GM12878 (cell line): ENCODE results near the gene ASB3. TPM values are rescaled to one million over a fixed set of nuclear protein-coding genes. Genes with fewer than 3 reads are reported as not detected.

ENCODE experiments used
- ATAC-seq: fragments of 200-7000 bp; cut with Tn5 transposase; 3 replicates; pipeline ENCODE4 v1.9.1; 2020; ENCODE audit warnings: mild to moderate bottlenecking, moderate library complexity
- BruUV-seq: library from RNA; stranded (reverse); fragments of 400-500 nt; replicated peaks from 2 replicates; lab custom pipeline; 2021; lab: Mats Ljungman, UMichigan
- CTCF ChIA-PET: fragments of 300-600 bp; sonication (Branson Sonifier 250); formaldehyde crosslinking; extraction: SDS; loops from one replicate; lab custom pipeline; 2021; ENCODE audit warnings: inconsistent platforms; lab: Yijun Ruan, JAX
- POLR2A ChIA-PET: fragments of 350-600 bp; formaldehyde crosslinking; extraction: SDS; loops from one replicate; lab custom pipeline; 2021; ENCODE audit warnings: inconsistent platforms; lab: Charles Lee
- RAD21 ChIA-PET: fragments of 300-600 bp; sonication (Branson Sonifier 250); formaldehyde crosslinking; loops from one replicate; lab custom pipeline; 2023; ENCODE audit warnings: antibody characterized with exemption; ENCODE audit not compliant: unreplicated experiment; lab: Charles Lee
- SMC1A ChIA-PET: fragments of 300-600 bp; sonication (Branson Sonifier 250); formaldehyde crosslinking; loops from one replicate; lab custom pipeline; 2023; ENCODE audit not compliant: unreplicated experiment, uncharacterized antibody; lab: Charles Lee
- DNase-seq: peaks from one replicate; pipeline ENCODE4 v3.0.0-alpha.2; 2011; ENCODE audit warnings: low read depth, low spot score
- FAIRE-seq: peaks from 3 replicates; lab custom pipeline; 2011; peaks lifted over from hg19 to GRCh38; lab: Jason Lieb, UNC
- H2AFZ ChIP-seq: 2 replicates; pipeline ENCODE4 v1.6.0; 2011; ENCODE audit warnings: low read depth, low read length, control low read depth; ENCODE audit not compliant: control insufficient read depth
- H3K27ac ChIP-seq: 2 replicates; pipeline ENCODE4 v1.5.1; 2011; ENCODE audit warnings: control low read depth; ENCODE audit not compliant: control insufficient read depth, insufficient read depth
- H3K27me3 ChIP-seq, 2 experiments: replicated peaks in 1 of 2; 2 replicates each; pipeline versions ENCODE4 v1.6.0 to v1.6.1; 2011; ENCODE audit warnings: low read length in 1 of 2; ENCODE audit not compliant: control insufficient read depth in 2 of 2, insufficient read depth in 2 of 2
- H3K36me3 ChIP-seq, 2 experiments: 2 replicates each; pipeline ENCODE4 v1.5.1; 2011; ENCODE audit warnings: low read length in 1 of 2; ENCODE audit not compliant: control insufficient read depth in 2 of 2, insufficient read depth in 2 of 2
- H3K4me1 ChIP-seq: 2 replicates; pipeline ENCODE4 v1.6.1; 2011; ENCODE audit warnings: mild to moderate bottlenecking, low read length, moderate library complexity, mixed read lengths; ENCODE audit not compliant: control insufficient read depth, insufficient read depth
- H3K4me2 ChIP-seq: 2 replicates; pipeline ENCODE4 v1.6.0; 2011; ENCODE audit warnings: control low read depth; ENCODE audit not compliant: control insufficient read depth, insufficient read depth
- H3K4me3 ChIP-seq: fragments of 200-600 bp; sonication (generic); 2 replicates; pipeline ENCODE4 v1.5.1; 2016
- H3K79me2 ChIP-seq: 2 replicates; pipeline ENCODE4 v1.6.0; 2011; ENCODE audit warnings: low read length; ENCODE audit not compliant: control insufficient read depth, insufficient read depth
- H3K9ac ChIP-seq: 2 replicates; pipeline ENCODE4 v1.8.0; 2011; ENCODE audit warnings: low read length, control low read depth, mixed read lengths; ENCODE audit not compliant: control insufficient read depth, insufficient read depth
- H3K9me3 ChIP-seq: replicated peaks from 3 replicates; pipeline ENCODE4 v1.5.1; 2011; ENCODE audit warnings: mild to moderate bottlenecking, low read length; ENCODE audit not compliant: control insufficient read depth, insufficient read depth
- H4K20me1 ChIP-seq: 2 replicates; pipeline ENCODE4 v1.6.0; 2011; ENCODE audit not compliant: control insufficient read depth, insufficient read depth
- ELK1 ChIP-seq: IDR thresholded peaks from 2 replicates; pipeline ENCODE4 v1.6.1; 2012; ENCODE audit warnings: low read depth, low read length, improper control_type of control experiment
- ETV6 ChIP-seq, 2 experiments: fragments of 450-650 bp in 1 of 2; IDR thresholded peaks in 1 of 2; conservative IDR thresholded peaks in 1 of 2; 2 replicates each; pipeline ENCODE4 v1.6.1; 2014; ENCODE audit warnings: antibody characterized with exemption in 1 of 2, borderline replicate concordance in 1 of 2, low read depth in 1 of 2, mild to moderate bottlenecking in 1 of 2, moderate library complexity in 1 of 2
- FOXK2 ChIP-seq: fragments of 450-650 bp; IDR thresholded peaks from 2 replicates; pipeline ENCODE4 v1.6.1; 2017; ENCODE audit warnings: mild to moderate bottlenecking, moderate library complexity
- GATAD2B ChIP-seq: fragments of 450-650 bp; conservative IDR thresholded peaks from 2 replicates; pipeline ENCODE4 v1.6.1; 2017; ENCODE audit warnings: low read depth, mild to moderate bottlenecking, moderate library complexity
- HCFC1 ChIP-seq: fragments of 150-350 bp; IDR thresholded peaks from 2 replicates; pipeline ENCODE4 v1.6.1; 2014; ENCODE audit warnings: low read length
- HDAC6 ChIP-seq: fragments of 200-600 bp; sonication (generic); IDR thresholded peaks from one replicate; pipeline ENCODE4 v1.8.0; 2017; ENCODE audit warnings: antibody characterized with exemption; ENCODE audit not compliant: unreplicated experiment
- KLF5 ChIP-seq: fragments of 450-650 bp; IDR thresholded peaks from 2 replicates; pipeline ENCODE4 v1.6.1; 2014; ENCODE audit warnings: mild to moderate bottlenecking; ENCODE audit not compliant: partially characterized antibody
- PBX3 ChIP-seq: IDR thresholded peaks from 2 replicates; pipeline ENCODE4 v1.6.1; 2011; ENCODE audit warnings: mild to moderate bottlenecking, low read depth, low read length, moderate library complexity; ENCODE audit not compliant: insufficient replicate concordance
- SP1 ChIP-seq: IDR thresholded peaks from one replicate; pipeline ENCODE4 v1.6.1; 2011; ENCODE audit warnings: low read depth, low read length
- TBL1XR1 ChIP-seq: IDR thresholded peaks from 2 replicates; pipeline ENCODE4 v1.6.1; 2012; ENCODE audit warnings: low read depth, low read length, improper control_type of control experiment
- ZBED1 ChIP-seq: IDR thresholded peaks from 2 replicates; pipeline ENCODE4 v1.6.1; 2016; ENCODE audit warnings: borderline replicate concordance
- WGBS: methylation state at CpG from one replicate; pipeline ENCODE4 v1.1.6; 2016; ENCODE audit warnings: low lambda C conversion rate; ENCODE audit not compliant: insufficient replicate concordance, insufficient coverage; ENCODE audit errors: missing lambda C conversion rate; 5-methylcytosine and 5-hydroxymethylcytosine counted together
- in situ Hi-C: fragments of 300-500 bp; cut with MboI; formaldehyde crosslinking; loops from 9 replicates; pipeline ENCODE4 v1.14.3; 2018; ENCODE audit warnings: mixed read lengths
- intact Hi-C: fragments of 100-400 bp; cut with micrococcal nuclease; formaldehyde crosslinking; loops from one replicate; pipeline ENCODE4 v1.14.2; 2022; ENCODE audit not compliant: unreplicated experiment
- polyA plus RNA-seq, 11 experiments: library from polyadenylated mRNA; depleted of rRNA in 4 of 11; unstranded in 6 of 11; stranded (reverse) in 5 of 11; fragments of >200 nt; fragmentation: Nextera tagmentation in 4 of 11; fragmentation: Illumina TruSeq in 1 of 11; extraction: Ambion mirVana in 4 of 11; extraction: Trizol in 1 of 11; gene quantifications; 1 replicate in 1 of 11; 2 replicates in 10 of 11; pipeline versions ENCODE4 v1.2.1 to v1.2.3, GENCODE V29; 2011 to 2016; ENCODE audit warnings: inconsistent platforms in 2 of 11, missing spikeins in 2 of 11, low read depth in 1 of 11
- total RNA-seq, 4 experiments: library from RNA; depleted of rRNA in 3 of 4; stranded (reverse); fragments of >200 nt in 3 of 4; fragmentation: Illumina TruSeq in 1 of 4; extraction: Trizol in 1 of 4; gene quantifications; 2 replicates each; pipeline versions ENCODE4 v1.2.1 to v1.2.3, GENCODE V29; 2013 to 2021
- TF ChIP-seq, protein P1 (sequence below): fragments of 450-650 bp; IDR thresholded peaks from 2 replicates; pipeline ENCODE4 v1.6.1; 2016; ENCODE audit warnings: mild to moderate bottlenecking, moderate library complexity, borderline replicate concordance
- TF ChIP-seq, protein P2 (sequence below): fragments of 450-650 bp; IDR thresholded peaks from 2 replicates; pipeline ENCODE4 v1.6.1; 2017; ENCODE audit warnings: low read depth, mild to moderate bottlenecking, moderate library complexity
- TF ChIP-seq, protein P3 (sequence below): fragments of 450-650 bp; IDR thresholded peaks from 2 replicates; pipeline ENCODE4 v1.6.1; 2017; ENCODE audit warnings: mild to moderate bottlenecking, low read depth, inconsistent platforms; ENCODE audit not compliant: poor library complexity, severe bottlenecking

ASB3 gene
- total and polyA plus RNA-seq, 10 of the 15 experiments (the other 5 are each of a cell fraction or from before 2014, with no cell fraction given): 16.4 to 30.9 (median 22.6) TPM

GRCh38 chr2:53765767-53766166, 21.0 kb downstream of the ASB3 start:
- Histone ChIP-seq H3K79me2 (peaks cover 38% of the 10 kb centered on the region), H2AFZ (no peak overlapping the region), H3K9ac (no peak overlapping the region), H3K27ac (no peak overlapping the region), H3K4me1 (peaks cover 5% of the 10 kb centered on the region; the same call in 1 of the 2 replicates), H3K27me3 (no peaks in the 10 kb centered on the region), H3K9me3 (no peaks in the 10 kb centered on the region), H3K36me3 (no peaks in the 10 kb centered on the region; a peak in 1 of 4 replicates), H4K20me1 (no peaks in the 10 kb centered on the region), H3K4me2 (no peak overlapping the region), H3K4me3 (no peak overlapping the region)
- intact Hi-C loops (loop anchor here (2.0 kb wide), 1 partner anchor 21 kb away; the partner anchor contains the start of genes ASB3 and ERLEC1), in situ Hi-C loops (no loop called here)
- no TSS peak for BruUV-seq
- no peak for ATAC-seq
- WGBS: 94% methylated on average over 1 of the region's 1 CpG
- ChIA-PET CTCF (no interaction called here), POLR2A (no interaction called here), RAD21 (no interaction called here), SMC1A (no interaction called here)
- FAIRE-seq: no peak
- DNase-seq: no peak
- TF ChIP-seq, protein P1, sequence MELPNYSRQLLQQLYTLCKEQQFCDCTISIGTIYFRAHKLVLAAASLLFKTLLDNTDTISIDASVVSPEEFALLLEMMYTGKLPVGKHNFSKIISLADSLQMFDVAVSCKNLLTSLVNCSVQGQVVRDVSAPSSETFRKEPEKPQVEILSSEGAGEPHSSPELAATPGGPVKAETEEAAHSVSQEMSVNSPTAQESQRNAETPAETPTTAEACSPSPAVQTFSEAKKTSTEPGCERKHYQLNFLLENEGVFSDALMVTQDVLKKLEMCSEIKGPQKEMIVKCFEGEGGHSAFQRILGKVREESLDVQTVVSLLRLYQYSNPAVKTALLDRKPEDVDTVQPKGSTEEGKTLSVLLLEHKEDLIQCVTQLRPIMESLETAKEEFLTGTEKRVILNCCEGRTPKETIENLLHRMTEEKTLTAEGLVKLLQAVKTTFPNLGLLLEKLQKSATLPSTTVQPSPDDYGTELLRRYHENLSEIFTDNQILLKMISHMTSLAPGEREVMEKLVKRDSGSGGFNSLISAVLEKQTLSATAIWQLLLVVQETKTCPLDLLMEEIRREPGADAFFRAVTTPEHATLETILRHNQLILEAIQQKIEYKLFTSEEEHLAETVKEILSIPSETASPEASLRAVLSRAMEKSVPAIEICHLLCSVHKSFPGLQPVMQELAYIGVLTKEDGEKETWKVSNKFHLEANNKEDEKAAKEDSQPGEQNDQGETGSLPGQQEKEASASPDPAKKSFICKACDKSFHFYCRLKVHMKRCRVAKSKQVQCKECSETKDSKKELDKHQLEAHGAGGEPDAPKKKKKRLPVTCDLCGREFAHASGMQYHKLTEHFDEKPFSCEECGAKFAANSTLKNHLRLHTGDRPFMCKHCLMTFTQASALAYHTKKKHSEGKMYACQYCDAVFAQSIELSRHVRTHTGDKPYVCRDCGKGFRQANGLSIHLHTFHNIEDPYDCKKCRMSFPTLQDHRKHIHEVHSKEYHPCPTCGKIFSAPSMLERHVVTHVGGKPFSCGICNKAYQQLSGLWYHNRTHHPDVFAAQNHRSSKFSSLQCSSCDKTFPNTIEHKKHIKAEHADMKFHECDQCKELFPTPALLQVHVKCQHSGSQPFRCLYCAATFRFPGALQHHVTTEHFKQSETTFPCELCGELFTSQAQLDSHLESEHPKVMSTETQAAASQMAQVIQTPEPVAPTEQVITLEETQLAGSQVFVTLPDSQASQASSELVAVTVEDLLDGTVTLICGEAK: no peak
- TF ChIP-seq FOXK2: no peak
- TF ChIP-seq SP1: no peak
- TF ChIP-seq KLF5: no peak
- TF ChIP-seq HDAC6: no peak
- TF ChIP-seq ZBED1: no peak
- no peak for TF ChIP-seq PBX3
- no peak for TF ChIP-seq ETV6 (conservative IDR thresholded peaks at IDR 0.05 in 1 of 2, IDR thresholded peaks at IDR 0.05 in 1 of 2; ENCODE audit: borderline replicate concordance in 1 of 2, low read depth in 1 of 2)
- TF ChIP-seq, protein P2, sequence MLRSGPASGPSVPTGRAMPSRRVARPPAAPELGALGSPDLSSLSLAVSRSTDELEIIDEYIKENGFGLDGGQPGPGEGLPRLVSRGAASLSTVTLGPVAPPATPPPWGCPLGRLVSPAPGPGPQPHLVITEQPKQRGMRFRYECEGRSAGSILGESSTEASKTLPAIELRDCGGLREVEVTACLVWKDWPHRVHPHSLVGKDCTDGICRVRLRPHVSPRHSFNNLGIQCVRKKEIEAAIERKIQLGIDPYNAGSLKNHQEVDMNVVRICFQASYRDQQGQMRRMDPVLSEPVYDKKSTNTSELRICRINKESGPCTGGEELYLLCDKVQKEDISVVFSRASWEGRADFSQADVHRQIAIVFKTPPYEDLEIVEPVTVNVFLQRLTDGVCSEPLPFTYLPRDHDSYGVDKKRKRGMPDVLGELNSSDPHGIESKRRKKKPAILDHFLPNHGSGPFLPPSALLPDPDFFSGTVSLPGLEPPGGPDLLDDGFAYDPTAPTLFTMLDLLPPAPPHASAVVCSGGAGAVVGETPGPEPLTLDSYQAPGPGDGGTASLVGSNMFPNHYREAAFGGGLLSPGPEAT: no peak
- TF ChIP-seq, protein P3, sequence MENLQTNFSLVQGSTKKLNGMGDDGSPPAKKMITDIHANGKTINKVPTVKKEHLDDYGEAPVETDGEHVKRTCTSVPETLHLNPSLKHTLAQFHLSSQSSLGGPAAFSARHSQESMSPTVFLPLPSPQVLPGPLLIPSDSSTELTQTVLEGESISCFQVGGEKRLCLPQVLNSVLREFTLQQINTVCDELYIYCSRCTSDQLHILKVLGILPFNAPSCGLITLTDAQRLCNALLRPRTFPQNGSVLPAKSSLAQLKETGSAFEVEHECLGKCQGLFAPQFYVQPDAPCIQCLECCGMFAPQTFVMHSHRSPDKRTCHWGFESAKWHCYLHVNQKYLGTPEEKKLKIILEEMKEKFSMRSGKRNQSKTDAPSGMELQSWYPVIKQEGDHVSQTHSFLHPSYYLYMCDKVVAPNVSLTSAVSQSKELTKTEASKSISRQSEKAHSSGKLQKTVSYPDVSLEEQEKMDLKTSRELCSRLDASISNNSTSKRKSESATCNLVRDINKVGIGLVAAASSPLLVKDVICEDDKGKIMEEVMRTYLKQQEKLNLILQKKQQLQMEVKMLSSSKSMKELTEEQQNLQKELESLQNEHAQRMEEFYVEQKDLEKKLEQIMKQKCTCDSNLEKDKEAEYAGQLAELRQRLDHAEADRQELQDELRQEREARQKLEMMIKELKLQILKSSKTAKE: no peak
- no peak for TF ChIP-seq TBL1XR1
- TF ChIP-seq HCFC1: no peak
- TF ChIP-seq GATAD2B: no peak
- TF ChIP-seq ELK1: no peak
